Cardiac muscle cell (in vitro differentiated cells and primary cell): ENCODE results near the gene ZNRF4. TPM values are rescaled to one million over a fixed set of nuclear protein-coding genes. Genes with fewer than 3 reads are reported as not detected.

Experiments
- DNase-seq, 2 donors: peaks; one replicate each; pipeline versions ENCODE4 v3.0.0 to v3.0.0-alpha.2; 2010 to 2017; ENCODE audit warnings: low read depth in 1 of 2, low spot score in 1 of 2
- H3K27ac ChIP-seq: fragments of 200-600 bp; sonication (generic); 2 replicates; pipeline ENCODE4 v1.5.1; 2016
- H3K27me3 ChIP-seq: fragments of 200-600 bp; sonication (generic); 2 replicates; pipeline ENCODE4 v1.6.0; 2016; ENCODE audit warnings: control low read depth
- H3K36me3 ChIP-seq: fragments of 200-600 bp; sonication (generic); 2 replicates; pipeline ENCODE4 v1.5.1; 2016; ENCODE audit warnings: control low read depth
- H3K4me1 ChIP-seq: fragments of 200-600 bp; sonication (generic); 2 replicates; pipeline ENCODE4 v1.8.1; 2017; ENCODE audit warnings: low read depth, mild to moderate bottlenecking, mixed run types
- H3K4me3 ChIP-seq: fragments of 200-600 bp; sonication (generic); 2 replicates; pipeline ENCODE4 v1.5.1; 2016; ENCODE audit warnings: mild to moderate bottlenecking
- H3K9me3 ChIP-seq: fragments of 200-600 bp; sonication (generic); 2 replicates; pipeline ENCODE4 v1.5.1; 2017; ENCODE audit warnings: low read depth, mild to moderate bottlenecking, control low read depth
- polyA plus RNA-seq: library from polyadenylated mRNA; unstranded; fragments of >200 nt; fragmentation: Nextera tagmentation; extraction: Ambion mirVana; gene quantifications from 2 replicates; pipeline ENCODE4 v1.2.1, GENCODE V29; 2016
- total RNA-seq: library from RNA; depleted of rRNA; stranded (reverse); fragments of >200 nt; gene quantifications from 2 replicates; pipeline ENCODE4 v1.2.3, GENCODE V29; 2016
- TF ChIP-seq, protein P1 (sequence below): IDR thresholded peaks from 2 replicates; pipeline ENCODE4 v1.5.1; 2012; ENCODE audit warnings: low read depth, mild to moderate bottlenecking, low read length

ZNRF4 gene
- total and polyA plus RNA-seq, 2 experiments from 2014 or later = not detected

DNA sequence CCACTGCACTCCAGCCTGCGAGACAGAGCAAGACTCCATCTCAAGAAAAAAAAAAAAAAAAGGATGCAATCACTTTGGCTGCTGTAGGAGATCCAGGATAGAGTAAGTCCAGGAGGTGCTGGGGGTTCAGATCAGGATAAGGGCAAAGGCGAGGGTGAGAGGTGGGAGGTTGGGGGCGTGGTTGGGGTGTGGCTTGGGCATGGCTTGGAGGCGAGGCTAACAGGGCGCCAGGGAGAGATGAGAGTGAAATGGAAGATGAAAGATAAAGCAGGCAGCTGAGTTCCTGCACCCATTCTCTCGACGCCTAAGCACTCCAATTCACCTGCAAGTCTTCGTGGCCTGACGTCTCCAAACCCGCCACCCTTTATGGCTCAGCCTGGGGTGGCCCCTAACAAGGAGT lies 25.0 kb upstream of the ZNRF4 start:
- Histone ChIP-seq H3K4me3 (no peak overlapping the region), H3K27me3 (peaks cover 33% of the 10 kb centered on the region), H3K4me1 (no peaks in the 10 kb centered on the region), H3K36me3 (no peaks in the 10 kb centered on the region), H3K27ac (no peak overlapping the region), H3K9me3 (no peaks in the 10 kb centered on the region)
- TF ChIP-seq, protein P1, sequence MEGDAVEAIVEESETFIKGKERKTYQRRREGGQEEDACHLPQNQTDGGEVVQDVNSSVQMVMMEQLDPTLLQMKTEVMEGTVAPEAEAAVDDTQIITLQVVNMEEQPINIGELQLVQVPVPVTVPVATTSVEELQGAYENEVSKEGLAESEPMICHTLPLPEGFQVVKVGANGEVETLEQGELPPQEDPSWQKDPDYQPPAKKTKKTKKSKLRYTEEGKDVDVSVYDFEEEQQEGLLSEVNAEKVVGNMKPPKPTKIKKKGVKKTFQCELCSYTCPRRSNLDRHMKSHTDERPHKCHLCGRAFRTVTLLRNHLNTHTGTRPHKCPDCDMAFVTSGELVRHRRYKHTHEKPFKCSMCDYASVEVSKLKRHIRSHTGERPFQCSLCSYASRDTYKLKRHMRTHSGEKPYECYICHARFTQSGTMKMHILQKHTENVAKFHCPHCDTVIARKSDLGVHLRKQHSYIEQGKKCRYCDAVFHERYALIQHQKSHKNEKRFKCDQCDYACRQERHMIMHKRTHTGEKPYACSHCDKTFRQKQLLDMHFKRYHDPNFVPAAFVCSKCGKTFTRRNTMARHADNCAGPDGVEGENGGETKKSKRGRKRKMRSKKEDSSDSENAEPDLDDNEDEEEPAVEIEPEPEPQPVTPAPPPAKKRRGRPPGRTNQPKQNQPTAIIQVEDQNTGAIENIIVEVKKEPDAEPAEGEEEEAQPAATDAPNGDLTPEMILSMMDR = no peak
- no peak for DNase-seq

DNA sequence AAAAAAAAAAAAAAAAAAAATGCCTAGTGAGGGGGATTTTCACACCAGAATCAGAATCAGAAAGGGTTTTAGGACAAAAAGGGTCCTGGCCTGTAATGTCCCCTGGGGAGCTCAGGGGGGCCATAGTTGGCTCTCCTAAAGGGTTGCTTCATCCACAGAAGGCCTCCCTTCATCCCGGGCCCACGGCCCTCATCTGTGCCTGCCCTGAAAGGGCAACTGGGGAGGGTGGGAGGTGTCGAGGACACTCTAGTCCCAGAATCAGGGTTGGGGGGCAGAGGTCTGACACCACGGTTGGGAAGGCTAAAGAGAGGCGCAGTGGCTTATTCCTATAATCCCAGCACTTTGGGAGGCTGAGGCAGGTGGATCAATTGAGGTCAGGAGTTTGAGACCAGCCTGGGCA lies 22.5 kb upstream of the ZNRF4 start:
- Histone ChIP-seq H3K9me3 (no peaks in the 10 kb centered on the region), H3K4me1 (no peaks in the 10 kb centered on the region), H3K27ac (no peak overlapping the region), H3K27me3 (peaks cover 38% of the 10 kb centered on the region), H3K4me3 (no peak overlapping the region), H3K36me3 (no peaks in the 10 kb centered on the region)
- DNase-seq = no peak
- TF ChIP-seq, protein P1 = no peak

DNA sequence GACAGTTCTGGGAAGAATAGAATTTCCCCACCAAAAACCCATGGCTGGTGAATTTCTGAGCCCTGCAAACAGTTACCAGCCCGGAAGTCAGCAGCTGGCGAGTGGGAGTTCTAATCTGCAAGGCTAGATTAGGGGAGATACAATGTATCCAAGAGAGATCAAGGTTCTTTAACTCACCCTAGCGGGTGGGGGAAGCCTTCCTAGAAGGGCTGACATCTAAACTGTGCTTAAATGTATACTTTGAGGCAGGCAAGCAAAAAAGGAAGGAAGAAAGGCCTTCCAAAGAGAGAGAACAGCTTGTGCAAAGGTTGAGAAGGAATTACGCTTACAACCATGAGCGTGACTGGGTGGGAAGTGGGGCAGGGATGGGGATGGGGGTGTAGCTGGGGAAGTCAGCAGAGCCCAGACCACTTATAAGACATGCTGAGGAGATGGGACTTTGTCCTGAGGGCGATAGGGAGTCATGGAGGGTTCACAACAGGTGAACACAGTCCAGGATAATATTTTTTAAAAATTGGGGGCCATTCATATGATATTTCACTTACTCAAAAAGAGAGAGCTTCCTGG lies 20.8 kb upstream of the ZNRF4 start:
- Histone ChIP-seq H3K27me3 (peaks cover 54% of the 10 kb centered on the region), H3K4me3 (no peak overlapping the region), H3K4me1 (no peaks in the 10 kb centered on the region), H3K36me3 (no peaks in the 10 kb centered on the region), H3K9me3 (no peaks in the 10 kb centered on the region), H3K27ac (no peak overlapping the region)
- DNase-seq = peak in 1 of 2 donors; percentile 36
- TF ChIP-seq, protein P1 = no peak

DNA sequence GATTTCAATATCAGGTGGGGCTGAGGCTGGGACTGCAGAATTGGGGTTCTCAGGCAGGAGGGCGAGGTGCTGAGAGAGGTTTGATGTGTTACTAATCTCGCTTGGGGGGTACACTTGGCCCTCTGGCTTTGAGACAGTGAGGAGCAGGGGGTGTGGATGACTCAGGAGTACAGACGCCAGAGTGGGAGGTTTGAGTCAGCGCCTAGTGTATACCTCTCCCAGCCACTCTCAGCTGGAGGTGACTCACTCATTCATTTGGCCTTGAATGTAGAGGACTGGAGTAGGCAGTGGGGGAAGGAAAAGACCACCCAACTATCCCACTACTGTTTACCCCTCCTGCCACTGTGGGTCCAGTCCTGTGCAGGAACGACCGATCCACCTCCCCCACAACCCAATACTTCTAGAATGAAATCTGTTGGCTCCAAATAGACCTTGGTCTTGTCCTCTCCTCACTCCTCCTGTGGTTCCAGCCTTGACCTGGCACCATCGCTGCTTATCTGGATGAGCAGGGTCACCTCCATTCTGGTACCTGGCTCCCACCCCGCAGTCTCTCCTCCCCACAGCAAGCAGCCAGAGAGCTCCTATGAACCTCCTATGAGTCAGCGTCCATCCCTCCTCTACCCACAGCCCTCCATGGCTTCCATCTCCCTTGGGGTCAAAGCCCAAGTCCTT lies 20.1 kb upstream of the ZNRF4 start:
- no peak overlapping the region for H3K27ac ChIP-seq
- peak in 1 of 2 donors; percentile 64 for DNase-seq
- H3K4me3 ChIP-seq = no peak overlapping the region

DNA sequence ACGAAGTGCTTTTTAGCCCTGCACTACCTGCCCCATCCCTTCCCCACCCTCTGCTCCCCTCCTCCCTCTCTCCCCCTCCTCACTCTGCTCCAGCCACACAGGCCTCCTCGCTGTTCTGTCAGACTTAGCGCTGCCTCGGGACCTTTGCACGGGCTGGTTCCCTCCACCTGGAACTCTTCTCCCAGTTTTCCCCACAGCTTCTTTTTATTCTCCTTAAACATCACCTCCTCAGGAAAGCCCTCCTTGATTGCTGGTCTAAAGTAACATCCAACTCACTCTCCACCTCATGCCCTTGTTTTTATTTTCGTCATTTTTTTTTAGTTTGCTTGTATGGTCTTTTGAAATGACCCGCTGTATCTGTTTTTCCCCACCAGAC lies 19.6 kb upstream of the ZNRF4 start:
- Histone ChIP-seq H3K4me3 (no peak overlapping the region), H3K27me3 (peaks cover 59% of the 10 kb centered on the region), H3K9me3 (no peaks in the 10 kb centered on the region), H3K27ac (no peak overlapping the region), H3K4me1 (no peaks in the 10 kb centered on the region), H3K36me3 (no peaks in the 10 kb centered on the region)
- TF ChIP-seq, protein P1 = no peak
- DNase-seq = no peak

More for the DNA sequence above, 20.1 kb upstream of the ZNRF4 start:
- H3K36me3 ChIP-seq = no peaks in the 10 kb centered on the region
- H3K27me3 ChIP-seq = peaks cover 58% of the 10 kb centered on the region
- TF ChIP-seq, protein P1 = no peak
- H3K9me3 ChIP-seq = no peaks in the 10 kb centered on the region
- H3K4me1 ChIP-seq = no peaks in the 10 kb centered on the region
